HepG2 (cell line): ENCODE measurements around the gene CCDC74A. TPM values are rescaled to one million over a fixed set of nuclear protein-coding genes. Genes with fewer than 3 reads are reported as not detected.

ENCODE experiments used
- AKAP8 ChIP-seq: sonication (generic); formaldehyde crosslinking; IDR thresholded peaks from 2 replicates; pipeline ENCODE4 v1.5.1; 2020; ENCODE audit warnings: mild to moderate bottlenecking, missing genetic modification reagents
- DPF2 ChIP-seq: sonication (generic); formaldehyde crosslinking; IDR thresholded peaks from 2 replicates; pipeline ENCODE4 v1.4.0; 2020; ENCODE audit warnings: mild to moderate bottlenecking, low read depth, missing genetic modification reagents, borderline replicate concordance
- DZIP1 ChIP-seq: sonication (generic); formaldehyde crosslinking; IDR thresholded peaks from 2 replicates; pipeline ENCODE4 v1.5.0; 2020; ENCODE audit warnings: mild to moderate bottlenecking, missing genetic modification reagents
- HNRNPK ChIP-seq: fragments of 200-400 bp; formaldehyde crosslinking; IDR thresholded peaks from 2 replicates; pipeline ENCODE4 v1.6.1; 2018; ENCODE audit warnings: low read length, low read depth, moderate library complexity, mild to moderate bottlenecking; ENCODE audit not compliant: poor library complexity, severe bottlenecking
- IKZF5 ChIP-seq: IDR thresholded peaks from 2 replicates; pipeline ENCODE4 v1.6.1; 2018; ENCODE audit warnings: missing genetic modification reagents, mild to moderate bottlenecking, missing compliant biosample characterization
- KLF6 ChIP-seq: IDR thresholded peaks from 2 replicates; pipeline ENCODE4 v1.8.0; 2016; ENCODE audit warnings: missing biosample characterization, missing genetic modification reagents
- MAFK ChIP-seq, 2 experiments: IDR thresholded peaks in 1 of 2; conservative IDR thresholded peaks in 1 of 2; 2 replicates each; pipeline ENCODE4 v1.6.1; 2011; ENCODE audit warnings: improper control_type of control experiment in 2 of 2, low read length in 2 of 2
- NR2F1 ChIP-seq, 2 experiments: fragments of 450-650 bp in 1 of 2; formaldehyde crosslinking in 1 of 2; IDR thresholded peaks; 2 replicates each; pipeline versions ENCODE4 v1.5.0 to v1.6.1; 2016 to 2020; ENCODE audit warnings: mild to moderate bottlenecking in 1 of 2, missing compliant biosample characterization in 1 of 2, missing genetic modification reagents in 1 of 2, moderate library complexity in 1 of 2
- POLR2AphosphoS5 ChIP-seq: IDR thresholded peaks from 2 replicates; pipeline ENCODE4 v1.6.1; 2012; ENCODE audit warnings: low read depth, low read length
- RFXANK ChIP-seq: IDR thresholded peaks from 2 replicates; pipeline ENCODE4 v1.6.1; 2016
- SAFB2 ChIP-seq: sonication (generic); formaldehyde crosslinking; IDR thresholded peaks from 2 replicates; pipeline ENCODE4 v1.5.1; 2020; ENCODE audit warnings: missing genetic modification reagents, low read depth, mild to moderate bottlenecking, borderline replicate concordance
- SIN3A ChIP-seq: IDR thresholded peaks from 2 replicates; pipeline ENCODE4 v1.6.1; 2011; ENCODE audit warnings: low read depth, mild to moderate bottlenecking, control low read depth, low read length, borderline replicate concordance
- THAP9 ChIP-seq: sonication (generic); formaldehyde crosslinking; IDR thresholded peaks from 2 replicates; pipeline ENCODE4; 2020; ENCODE audit warnings: missing genetic modification reagents, mild to moderate bottlenecking, borderline replicate concordance
- ZNF101 ChIP-seq: sonication (generic); formaldehyde crosslinking; IDR thresholded peaks from 2 replicates; pipeline ENCODE4 v1.4.0; 2020; ENCODE audit warnings: mild to moderate bottlenecking, low read depth, missing genetic modification reagents, borderline replicate concordance
- ZNF264 ChIP-seq: sonication (generic); formaldehyde crosslinking; IDR thresholded peaks from 2 replicates; pipeline ENCODE4 v1.4.0; 2020; ENCODE audit warnings: missing genetic modification reagents
- ZNF556 ChIP-seq: sonication (generic); formaldehyde crosslinking; IDR thresholded peaks from 2 replicates; pipeline ENCODE4 v1.4.0; 2020; ENCODE audit warnings: mild to moderate bottlenecking, missing genetic modification reagents, borderline replicate concordance
- ZNF776 ChIP-seq: sonication (generic); formaldehyde crosslinking; IDR thresholded peaks from 2 replicates; pipeline ENCODE4 v1.4.0; 2020; ENCODE audit warnings: mild to moderate bottlenecking, missing genetic modification reagents
- ZNF800 ChIP-seq: sonication (generic); formaldehyde crosslinking; IDR thresholded peaks from 2 replicates; pipeline ENCODE4 v1.4.0; 2020; ENCODE audit warnings: missing genetic modification reagents
- ZNF816 ChIP-seq: sonication (generic); formaldehyde crosslinking; IDR thresholded peaks from 2 replicates; pipeline ENCODE4 v1.8.0; 2022; ENCODE audit warnings: missing genetic modification reagents, mild to moderate bottlenecking, borderline replicate concordance
- polyA plus RNA-seq, 8 experiments: library from polyadenylated mRNA; depleted of rRNA in 3 of 8; stranded (reverse) in 7 of 8; unstranded in 1 of 8; fragments of >200 nt; fragmentation: Illumina TruSeq in 4 of 8; extraction: Trizol in 4 of 8; gene quantifications; 2 replicates each; pipeline versions ENCODE4 v1.2.1 to v1.2.3, GENCODE V29; 2011 to 2016; ENCODE audit warnings: low read depth in 4 of 8, missing spikeins in 1 of 8, mixed read lengths in 1 of 8; ENCODE audit not compliant: insufficient read depth in 1 of 8
- total RNA-seq, 5 experiments: library from RNA; depleted of rRNA; stranded (reverse); fragments of >200 nt; fragmentation: Illumina TruSeq; extraction: Trizol; gene quantifications; 2 replicates each; pipeline ENCODE4 v1.2.3, GENCODE V29; 2016; ENCODE audit warnings: low read depth in 1 of 5

The CCDC74A gene
- total and polyA plus RNA-seq, 2 of the 13 experiments (the other 11 are each of a cell fraction or from before 2014, with no cell fraction given): 0.15 to 0.17 TPM

- no peak for TF ChIP-seq ZNF101
- TF ChIP-seq ZNF776: 0 out of 2 replicates have a peak, but pooled peaks have one; percentile 66
- peak; percentile 84 for TF ChIP-seq HNRNPK
- TF ChIP-seq SIN3A: peak; percentile 86
- 0 out of 2 replicates have a peak, but pooled peaks have one; percentile 51 for TF ChIP-seq RFXANK
- peak; percentile 60; the same call in 1 of the 2 replicates for TF ChIP-seq DZIP1 (CRISPR knock-in tag)
- TF ChIP-seq ZNF816 (CRISPR knock-in tag): peak; percentile 65; the same call in 1 of the 2 replicates
- peak; percentile 16; the same call in 1 of the 2 replicates for TF ChIP-seq ZNF264
- TF ChIP-seq MAFK (conservative IDR thresholded peaks at IDR 0.05 in 1 of 2, IDR thresholded peaks at IDR 0.05 in 1 of 2; ENCODE audit: low read length in 2 of 2): no peak
- no peak for TF ChIP-seq NR2F1 (CRISPR knock-in tag; IDR thresholded peaks at IDR 0.05)
- TF ChIP-seq POLR2AphosphoS5: peak; percentile 51
- TF ChIP-seq AKAP8 (CRISPR knock-in tag): 0 out of 2 replicates have a peak, but pooled peaks have one; percentile 5
- 0 out of 2 replicates have a peak, but pooled peaks have one; percentile 34 for TF ChIP-seq KLF6 (CRISPR knock-in tag)
- TF ChIP-seq IKZF5 (CRISPR knock-in tag): peak; percentile 61; the same call in 1 of the 2 replicates
- TF ChIP-seq DPF2 (CRISPR knock-in tag): no peak
- TF ChIP-seq ZNF556 (CRISPR knock-in tag): peak; percentile 63
- peak; percentile 88; the same call in 1 of the 2 replicates for TF ChIP-seq THAP9 (CRISPR knock-in tag)
- TF ChIP-seq SAFB2 (CRISPR knock-in tag): 0 out of 2 replicates have a peak, but pooled peaks have one; percentile 65
- TF ChIP-seq ZNF800 (CRISPR knock-in tag): no peak
Observed at GRCh38 chr2:131492418-131493198, 35.1 kb upstream of the CCDC74A start (continued).
